NCI-H510A treated with DMSO at 0.1 percent for 48 hours (cell line): ENCODE measurements around the gene FMNL1.

ENCODE experiments used
- DNase-seq: peaks from one replicate; lab custom pipeline; 2025; lab: John Stamatoyannopoulos, UW

FMNL1 gene

DNA sequence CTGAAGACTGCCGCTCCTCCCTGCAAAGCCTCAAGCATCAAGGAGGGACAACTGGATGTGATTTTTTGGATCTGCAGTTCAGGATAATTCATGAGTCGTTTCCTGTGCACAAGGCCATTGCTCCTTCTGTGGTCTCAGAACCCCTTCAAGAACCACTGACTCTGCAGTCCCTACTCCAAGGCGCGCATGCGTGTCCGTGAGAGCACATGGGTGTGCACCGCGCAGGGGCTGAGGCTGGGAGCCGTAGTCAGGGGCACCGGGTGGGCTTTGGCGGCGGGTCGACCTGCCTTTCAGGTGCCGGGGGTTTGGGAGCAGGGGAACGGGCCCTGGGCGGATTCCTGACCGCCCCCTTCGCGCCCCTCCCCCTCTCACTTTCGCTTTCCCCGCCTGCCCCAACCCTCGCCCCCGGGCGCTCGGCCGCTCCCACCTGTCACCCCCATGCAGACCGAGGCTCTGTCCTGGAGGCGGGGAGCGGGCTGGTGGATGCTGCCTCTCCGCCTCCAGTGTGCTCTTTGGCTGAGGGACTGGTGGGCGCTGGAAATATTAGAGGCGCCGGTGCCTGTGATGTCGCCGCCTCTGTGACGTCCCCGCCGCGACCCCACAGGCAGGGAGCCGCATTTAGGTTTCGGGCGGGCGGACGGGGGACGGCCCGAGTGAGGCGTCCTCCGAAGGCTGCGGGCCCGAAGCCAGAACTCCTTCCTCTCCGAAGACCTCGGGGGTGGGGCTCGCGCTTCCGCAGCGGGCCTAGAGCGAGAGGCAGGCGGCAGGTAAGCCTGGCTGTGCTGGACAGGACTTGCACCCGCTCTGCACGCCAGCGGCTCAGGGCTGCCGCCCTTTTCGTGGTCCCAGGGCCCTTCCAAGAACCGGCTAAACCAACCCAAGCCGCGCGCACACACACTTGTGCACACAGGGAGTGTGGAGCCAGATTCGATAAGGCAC lies 40.2 kb downstream of the FMNL1 start, which contains the start of gene SPATA32:
Gene SPATA32, minus strand, starts transcription at position 518 of the 939 bp plus-strand sequence. Its CDS starts 78 bp downstream, at position 440.
- no peak for DNase-seq

DNA sequence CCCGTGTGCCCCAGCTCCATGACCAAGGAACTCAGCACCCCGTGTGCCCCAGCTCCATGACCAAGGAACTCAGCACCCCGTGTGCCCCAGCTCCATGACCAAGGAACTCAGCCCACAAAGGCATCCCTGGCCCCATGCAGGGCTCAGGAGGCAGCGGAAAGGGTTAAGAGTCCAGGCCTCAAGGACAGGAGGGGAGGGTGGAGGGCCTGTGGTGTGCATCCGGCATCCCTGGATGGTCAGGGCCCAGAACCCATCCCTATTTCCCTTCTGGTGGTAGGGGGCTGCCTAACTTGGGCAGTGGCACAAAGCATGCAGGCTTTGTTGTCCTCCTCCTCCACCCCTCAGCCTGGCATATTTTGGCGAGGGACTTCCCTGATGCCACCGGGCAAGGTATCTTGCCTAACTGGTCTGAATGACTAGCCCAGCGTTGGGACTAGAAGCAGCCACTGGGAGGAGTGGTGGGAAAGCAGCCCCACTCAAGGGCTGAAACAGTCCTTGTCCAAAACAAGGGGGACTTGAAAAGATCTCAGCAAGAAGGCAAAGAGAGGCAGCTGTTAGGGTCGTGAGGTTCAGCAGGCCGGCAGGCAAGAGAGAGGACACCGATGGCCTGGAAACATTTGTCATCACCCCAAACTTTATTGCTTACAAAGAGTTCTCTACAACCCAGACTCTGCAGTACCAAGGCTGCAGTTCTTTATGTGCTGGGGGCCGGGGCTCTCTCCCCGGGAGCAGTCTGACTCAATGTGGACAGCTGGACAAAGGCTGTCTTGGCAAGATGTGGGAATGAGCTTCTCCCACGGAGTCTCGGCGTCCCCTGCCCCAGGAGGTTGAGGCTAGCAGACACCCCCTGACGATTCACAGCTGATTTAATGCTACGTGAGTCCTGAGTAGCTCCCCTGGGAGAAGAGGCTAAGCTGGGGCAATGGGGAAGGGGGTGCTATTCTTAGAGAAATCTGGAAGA lies 41.1 kb downstream of the FMNL1 start:
- DNase-seq = no peak

DNA sequence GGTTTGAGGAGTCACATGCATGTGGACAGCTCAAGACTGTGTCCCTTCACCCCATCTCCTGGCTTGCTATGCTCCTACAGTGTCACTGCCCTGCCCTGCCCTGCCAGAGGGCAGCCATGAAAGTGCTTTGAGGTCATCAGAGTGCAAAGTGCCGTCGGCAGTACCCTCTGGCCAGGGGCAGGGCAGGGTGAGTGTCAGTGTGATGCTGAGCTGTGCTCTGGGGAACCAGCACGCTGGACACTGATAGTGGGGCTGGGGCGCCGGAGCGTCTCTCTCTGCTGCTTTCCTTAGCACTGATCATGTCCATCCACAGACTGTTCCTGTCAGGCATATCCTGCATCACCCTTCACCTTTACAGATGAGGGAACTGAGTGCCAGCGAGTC lies 41.8 kb downstream of the FMNL1 start:
- no peak for DNase-seq

DNA sequence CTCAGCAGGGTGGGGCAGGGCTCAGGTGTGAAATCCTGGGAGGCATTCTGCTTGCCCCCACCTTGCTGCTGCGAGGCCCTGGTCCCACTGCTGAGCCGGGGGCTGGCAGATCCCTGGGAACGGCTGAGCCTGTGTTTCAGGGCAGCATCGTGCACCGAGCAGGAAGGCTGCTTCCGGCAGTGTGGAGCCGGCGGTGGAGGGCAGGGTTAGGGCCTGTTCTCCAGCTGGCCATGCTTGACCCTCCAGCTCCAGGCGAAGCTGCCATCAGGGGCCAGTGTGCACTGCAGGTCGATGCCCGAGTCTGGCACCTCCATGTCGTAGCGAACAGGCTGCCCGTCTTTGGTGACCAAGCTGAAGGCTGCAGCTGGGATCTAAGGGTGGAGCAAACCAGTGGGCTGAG lies 42.7 kb downstream of the FMNL1 start:
- no peak for DNase-seq

DNA sequence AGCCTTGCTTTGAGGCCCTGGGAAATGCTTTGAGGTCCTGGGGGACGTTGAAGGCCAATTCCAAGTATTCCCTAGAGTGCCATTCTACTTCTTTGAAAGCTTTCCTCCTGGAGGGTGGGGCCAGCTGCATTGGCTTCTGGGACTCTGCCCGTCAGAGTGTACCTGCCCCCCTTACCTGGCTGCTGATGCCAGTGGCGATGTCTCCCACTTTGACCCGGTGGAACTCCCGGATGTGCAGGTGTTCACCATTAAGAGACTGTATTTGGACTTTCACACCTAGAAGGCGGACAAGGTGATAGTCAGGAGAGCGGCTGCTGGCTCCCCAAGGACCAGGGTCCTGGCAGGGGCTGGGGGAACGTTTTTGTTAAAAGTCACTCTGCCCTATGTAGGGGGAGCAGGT lies 43.3 kb downstream of the FMNL1 start:
- no peak for DNase-seq

DNA sequence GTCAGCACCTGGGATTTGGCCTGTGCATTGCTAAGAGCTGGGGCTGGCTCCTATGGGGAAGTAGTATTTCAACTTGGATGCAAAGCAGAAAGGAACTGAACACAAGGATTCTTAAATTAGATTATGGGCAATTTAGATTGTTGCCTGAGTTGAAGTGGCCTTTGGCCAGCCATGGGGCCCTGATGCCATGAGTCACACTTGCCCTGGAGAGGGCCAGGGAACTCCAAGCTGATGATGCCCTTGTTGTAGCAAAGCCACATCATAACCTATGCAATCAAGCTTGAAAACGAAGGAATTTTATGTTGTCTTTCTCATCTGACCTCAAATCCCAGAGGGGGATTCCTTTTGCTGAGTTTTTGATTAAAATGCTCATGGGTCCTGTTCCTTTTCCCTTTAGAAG lies 44.1 kb downstream of the FMNL1 start:
- DNase-seq = no peak

DNA sequence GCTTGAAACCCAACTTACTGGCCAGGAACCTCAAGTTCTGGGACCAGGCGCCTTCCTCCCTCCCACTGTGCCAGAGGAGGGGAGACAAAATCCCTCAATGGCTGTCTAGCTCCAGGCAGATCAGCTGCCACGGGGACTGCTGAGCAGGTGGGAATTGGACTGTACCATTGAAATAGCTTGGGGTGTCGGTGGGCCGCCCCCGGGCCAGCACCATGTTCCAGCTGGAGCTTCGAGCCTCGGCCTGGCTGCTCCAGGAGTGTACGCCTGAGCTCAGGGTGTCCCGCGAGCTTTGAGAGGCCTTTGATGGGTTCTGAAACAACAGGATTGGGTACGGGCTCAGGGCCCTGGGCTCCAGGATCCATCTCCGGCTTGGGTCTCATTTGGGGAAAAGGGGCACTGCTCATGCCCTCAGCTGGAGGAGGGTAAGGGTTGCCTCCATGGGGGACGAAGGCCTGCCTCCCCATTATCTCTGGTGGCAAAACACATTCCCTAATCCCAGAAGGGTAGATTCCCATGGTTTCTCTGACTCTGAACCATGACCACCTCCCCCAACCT lies 44.8 kb downstream of the FMNL1 start:
- no peak for DNase-seq

DNA sequence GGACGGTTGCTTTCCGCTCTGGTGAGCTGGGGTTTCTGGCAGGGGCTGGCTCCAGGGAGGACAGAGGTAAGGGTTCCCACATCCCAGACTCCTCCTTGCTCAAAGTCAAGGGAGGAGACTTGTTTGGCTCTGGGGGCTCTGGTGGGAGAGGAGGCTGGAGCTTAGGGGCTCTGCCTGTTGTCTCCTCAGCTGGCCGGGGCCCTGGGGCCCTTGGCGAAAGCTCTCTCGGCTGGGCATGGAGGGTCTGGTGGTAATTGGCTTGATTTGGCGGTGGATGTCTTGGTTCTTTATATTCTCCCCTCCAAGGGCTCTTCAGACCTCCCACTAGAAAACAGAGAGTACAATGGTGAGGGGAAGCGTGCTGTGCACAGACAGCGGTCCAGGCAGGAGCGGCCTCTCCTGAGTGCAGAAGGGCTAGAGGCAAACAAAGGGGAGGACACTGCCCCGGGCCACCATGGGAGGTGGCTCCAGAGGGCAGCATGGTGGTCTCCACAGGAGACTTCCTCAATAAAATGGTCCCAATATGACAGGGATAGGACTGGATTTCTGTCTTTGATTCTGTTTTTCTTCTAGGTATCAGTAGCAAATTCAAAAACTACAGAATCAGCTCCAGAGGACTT lies 45.9 kb downstream of the FMNL1 start:
- DNase-seq = no peak

DNA sequence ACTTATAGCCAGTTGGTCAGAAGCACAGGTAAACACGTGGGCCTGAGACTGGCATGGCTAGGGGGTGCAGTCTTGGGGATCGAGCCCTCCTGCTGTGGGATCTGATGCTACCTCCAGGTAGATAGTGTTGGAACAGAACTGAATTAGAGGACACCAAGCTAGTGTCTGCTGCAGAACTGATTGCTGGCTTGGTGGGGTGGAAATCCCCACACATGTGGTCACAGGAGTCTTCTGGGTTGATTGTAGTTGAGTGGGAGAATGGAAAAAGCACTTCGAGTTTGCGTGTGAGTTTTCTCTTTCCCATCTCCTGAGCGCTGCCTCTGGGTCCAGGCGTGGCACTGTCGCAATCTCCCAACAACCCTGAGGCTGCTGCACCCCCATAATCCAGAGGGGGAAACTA lies 48.2 kb downstream of the FMNL1 start:
- no peak for DNase-seq

DNA sequence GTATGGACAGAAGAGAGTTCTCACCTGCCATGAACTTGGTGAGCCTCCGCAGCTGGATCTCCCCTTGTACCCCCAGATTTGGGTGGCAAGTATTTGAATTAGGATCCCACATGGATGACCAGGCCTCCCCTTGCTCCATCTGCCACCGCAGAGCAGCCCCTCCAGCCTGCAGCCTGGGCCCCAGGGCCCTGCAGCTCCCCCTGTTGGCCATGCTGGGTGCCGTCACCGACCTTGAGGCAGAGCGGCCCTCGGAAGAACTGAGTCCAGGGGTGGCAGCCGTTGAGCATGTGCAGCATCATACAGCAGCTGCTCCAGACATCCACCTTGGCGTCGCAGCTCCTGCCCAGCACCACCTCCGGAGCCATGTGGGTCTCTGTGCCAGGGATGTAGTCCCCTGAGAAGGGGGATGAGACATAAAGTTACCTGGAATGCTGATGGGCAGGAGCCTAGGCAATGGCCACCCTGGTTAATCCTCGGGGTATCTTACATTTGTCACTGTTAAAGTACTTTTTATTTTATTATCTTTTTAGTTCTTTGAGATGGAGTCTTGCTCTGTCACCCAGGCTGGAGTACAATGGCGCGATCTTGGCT lies 49.2 kb downstream of the FMNL1 start:
- peak; percentile 23 for DNase-seq

DNA sequence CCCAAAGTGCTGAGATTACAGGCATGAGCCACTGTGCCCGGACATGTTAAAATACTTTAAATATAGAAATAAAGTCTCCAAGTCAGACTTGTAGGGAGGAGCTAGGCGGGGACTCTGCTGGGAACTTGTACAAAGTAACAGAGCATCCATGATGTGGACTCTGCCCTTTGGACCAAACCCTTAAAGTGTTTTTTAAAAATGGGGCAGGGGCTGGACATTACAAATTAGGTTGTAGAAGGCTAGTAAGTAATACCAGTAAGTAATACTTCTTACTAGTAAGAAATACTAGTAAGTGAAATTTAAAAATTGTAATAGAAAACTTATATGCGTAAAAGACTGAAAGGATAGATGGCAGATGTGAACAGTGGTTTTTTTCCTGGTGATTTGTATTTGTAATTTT lies 49.9 kb downstream of the FMNL1 start:
- no peak for DNase-seq

DNA sequence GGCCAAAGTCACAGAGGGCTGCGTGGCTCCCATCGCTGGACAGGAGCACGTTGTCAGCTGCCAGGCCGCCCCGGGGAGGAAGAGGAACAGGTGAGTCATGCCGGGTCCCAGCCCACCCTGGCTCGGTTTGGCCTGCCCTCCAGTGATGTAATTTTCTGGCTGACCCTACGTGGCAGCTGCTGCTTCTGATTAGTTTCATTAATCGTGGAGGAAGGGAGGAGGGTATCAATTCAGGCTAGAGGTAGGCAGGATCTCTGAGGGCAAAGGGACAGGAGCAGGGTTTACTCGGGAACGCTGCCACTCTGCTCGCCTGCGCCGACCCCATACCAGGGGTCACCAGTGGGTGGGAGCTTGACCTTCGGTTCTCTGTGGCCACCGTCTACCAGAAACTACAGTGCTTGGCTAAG lies 51.9 kb downstream of the FMNL1 start:
- no peak for DNase-seq

DNA sequence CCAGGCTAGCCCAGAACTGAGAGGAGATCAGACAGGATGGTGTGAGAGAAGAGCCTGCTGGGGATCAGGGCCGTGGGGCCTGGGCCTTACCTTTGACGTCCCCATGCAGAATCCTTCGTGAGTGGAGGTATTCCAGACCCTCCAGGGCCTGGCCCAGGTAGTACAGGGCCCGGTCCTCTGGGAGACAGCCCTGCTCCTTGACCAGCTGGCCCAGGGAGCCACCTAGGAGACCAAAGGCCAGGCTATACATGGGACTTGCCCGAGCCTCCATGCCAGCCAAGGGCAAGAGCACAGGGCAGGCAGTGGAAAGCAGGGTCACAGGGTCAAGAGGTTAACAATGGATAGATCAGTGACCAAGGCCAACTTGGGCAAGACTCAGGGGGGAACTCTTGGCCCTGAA lies 52.3 kb downstream of the FMNL1 start:
- DNase-seq = no peak

DNA sequence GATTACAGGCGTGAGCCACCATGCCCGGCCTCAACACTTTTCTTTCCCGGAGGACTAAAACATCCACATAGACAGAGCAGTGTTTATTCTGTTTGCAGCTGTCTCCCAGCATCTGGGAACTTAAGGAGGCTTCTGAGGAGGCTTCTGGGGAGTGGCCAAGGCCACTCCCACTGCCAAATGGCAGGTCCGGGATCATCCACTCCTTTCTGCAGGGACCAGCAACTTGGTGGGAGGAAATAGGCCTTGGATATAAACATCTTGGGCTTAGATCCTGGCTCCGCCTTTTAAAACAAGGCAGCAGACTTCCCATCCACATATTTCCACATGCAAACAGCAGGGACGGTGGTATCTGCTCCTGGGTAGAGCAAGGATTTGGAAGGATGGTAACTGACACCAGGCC lies 54.3 kb downstream of the FMNL1 start:
- DNase-seq = no peak

DNA sequence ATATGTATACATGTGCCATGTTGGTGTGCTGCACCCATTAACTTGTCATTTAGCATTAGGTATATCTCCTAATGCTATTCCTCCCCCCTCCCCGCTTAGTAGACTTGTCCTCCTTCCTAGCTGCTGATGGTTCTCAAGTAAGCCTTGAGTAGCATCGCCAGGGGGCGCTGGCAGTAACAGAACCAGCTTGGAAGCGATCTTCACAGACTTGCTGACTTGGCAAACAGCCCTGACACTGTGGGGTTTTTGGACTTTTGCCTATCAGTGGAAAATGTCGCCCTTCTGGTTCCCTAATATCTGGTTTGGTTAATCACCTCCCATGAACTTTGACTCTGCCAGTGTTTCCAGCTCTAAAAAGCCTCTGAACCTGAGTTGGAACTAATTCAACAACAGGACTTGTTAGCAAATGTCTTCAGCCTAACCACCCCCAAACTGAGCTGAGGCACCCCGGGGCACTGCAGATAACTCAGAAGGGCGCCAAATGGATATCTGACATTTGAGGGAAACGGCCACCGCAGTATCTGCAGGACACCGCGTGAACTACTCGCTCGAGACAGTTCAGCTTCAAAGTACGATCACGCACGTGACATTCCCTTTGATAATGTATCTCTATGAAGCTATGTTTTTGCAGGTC lies 55.6 kb downstream of the FMNL1 start:
- DNase-seq = peak; percentile 92

DNA sequence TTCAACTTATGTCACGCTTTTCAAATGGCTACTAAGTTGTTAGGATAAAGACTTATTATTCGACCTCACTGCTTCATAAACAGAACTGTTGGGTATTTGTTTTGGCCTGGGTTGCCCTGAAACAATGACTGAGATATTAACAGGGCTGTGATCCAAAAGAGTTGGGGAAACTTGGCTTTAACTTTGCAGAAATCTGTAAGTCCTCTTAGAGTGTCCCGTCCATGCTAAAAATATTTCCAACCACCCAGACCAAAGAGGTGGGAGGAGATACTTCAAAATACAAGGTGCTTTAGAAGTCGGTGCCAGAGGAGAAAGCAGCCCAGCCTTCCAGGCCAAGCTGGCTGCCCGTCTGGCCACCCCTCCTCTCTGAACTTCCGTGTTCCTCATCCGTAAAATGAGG lies 56.3 kb downstream of the FMNL1 start:
- no peak for DNase-seq

DNA sequence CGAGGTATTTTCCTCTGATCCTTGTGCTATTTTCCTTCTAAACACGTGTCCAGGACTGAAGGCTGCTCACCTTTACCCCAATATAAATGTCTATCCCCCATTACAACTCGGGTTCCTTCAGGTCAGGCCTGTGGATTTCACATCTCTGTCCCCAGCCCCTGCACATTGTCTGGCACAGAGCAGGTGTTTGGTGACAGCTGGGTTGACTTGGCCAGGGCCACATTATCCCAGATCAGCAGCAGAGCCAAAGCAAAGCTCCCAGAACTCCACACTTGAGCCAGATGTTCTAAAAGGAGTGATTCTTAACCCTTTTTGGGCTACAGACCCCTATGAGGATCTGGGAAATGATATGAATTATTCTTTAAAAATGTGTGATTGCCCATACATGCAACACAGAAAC lies 58.2 kb downstream of the FMNL1 start:
- DNase-seq = no peak

DNA sequence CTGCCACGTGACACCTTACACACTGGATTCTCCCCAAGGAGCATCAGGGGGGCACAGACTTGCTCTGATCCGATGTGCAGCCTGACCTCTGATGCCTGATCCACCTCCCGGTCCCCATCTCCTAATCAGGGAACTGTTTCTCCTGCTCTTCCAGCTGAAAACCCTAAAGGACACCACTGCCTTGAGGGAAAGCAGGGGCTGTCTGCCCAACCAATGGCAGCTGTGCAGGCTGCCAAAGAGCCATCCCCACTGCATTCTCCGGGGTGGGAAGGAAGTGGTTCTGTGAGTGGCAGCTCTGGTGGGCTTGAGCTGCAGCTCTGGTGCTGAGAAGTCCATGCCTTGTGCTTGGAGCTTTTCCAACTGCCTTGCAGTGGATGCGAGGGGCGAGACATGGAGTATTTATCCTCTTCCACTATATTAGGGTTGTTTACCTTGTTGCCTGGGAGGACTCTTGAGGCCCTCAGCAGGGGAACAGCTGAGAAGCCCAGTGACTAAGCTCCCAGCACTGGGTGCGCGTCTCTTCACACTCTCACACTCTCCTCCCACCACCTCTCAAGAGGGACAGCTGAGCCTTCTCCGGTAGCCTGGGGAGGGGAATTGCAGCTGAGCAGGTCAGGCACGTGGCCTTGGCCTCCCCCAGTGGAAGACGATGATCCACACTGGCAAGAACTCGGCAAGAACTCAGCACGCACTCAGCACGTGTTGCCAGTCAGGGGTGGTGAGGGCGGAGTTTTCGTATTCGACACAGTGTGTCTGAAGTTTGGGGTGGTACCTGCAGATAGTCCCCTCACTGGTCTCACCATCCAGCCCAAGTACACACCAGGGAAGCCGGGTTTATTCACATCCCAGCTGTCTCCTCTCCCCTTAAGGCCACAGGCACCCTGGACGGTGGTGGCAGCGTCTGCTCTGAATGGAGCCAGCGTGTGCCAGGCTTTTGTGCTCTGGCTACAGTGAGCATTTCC lies 61.3 kb downstream of the FMNL1 start:
- peak; percentile 91 for DNase-seq

DNA sequence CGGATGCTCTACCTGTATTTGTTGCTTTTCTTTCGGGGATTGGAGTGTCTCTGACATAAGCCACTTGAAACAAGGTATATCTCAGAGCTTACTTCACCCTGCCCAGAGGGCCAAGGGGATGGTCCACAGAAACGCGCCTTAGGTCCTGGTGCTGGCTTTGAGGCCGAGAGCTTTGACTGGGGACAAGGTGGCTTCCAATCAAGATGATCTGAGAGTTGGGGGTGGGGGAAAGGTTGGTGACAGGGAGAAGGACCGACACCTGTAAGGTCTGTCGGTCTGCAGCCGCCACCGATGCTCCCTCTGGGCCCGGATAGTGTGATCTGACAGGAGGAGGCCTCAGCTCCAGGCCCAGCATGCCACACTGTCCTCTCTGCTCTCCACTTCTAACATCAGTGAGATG lies 62.0 kb downstream of the FMNL1 start:
- DNase-seq = no peak
